ENCODE data around the gene LOXL3.
"Not testable (repeated sequence)": the region's sequence is repeated elsewhere in the genome, so short reads cannot be mapped to it uniquely, and the experiment has no call there.

The LOXL3 gene

GRCh38 chr2:74573747-74574562 lies 20.2 kb upstream of the LOXL3 start:
- no peak for DNase-seq

- DNase-seq, result no peak
Observed at GRCh38 chr2:74572178-74572925, 18.6 kb upstream of the LOXL3 start.

GRCh38 chr2:74571058-74571457 lies 17.3 kb upstream of the LOXL3 start:
- no peak for DNase-seq

- DNase-seq, result no peak
Observed at GRCh38 chr2:74569686-74570085, 15.9 kb upstream of the LOXL3 start.

- DNase-seq, result no peak
Observed at GRCh38 chr2:74567881-74568280, 14.1 kb upstream of the LOXL3 start.

- DNase-seq, result no peak
Observed at GRCh38 chr2:74566754-74567085, 13.0 kb upstream of the LOXL3 start.

GRCh38 chr2:74566076-74566753 lies 12.5 kb upstream of the LOXL3 start:
- DNase-seq, result no peak

- no peak for DNase-seq
Observed at GRCh38 chr2:74564222-74564621, 10.5 kb upstream of the LOXL3 start.

GRCh38 chr2:74562126-74562775 lies 8.5 kb upstream of the LOXL3 start:
- DNase-seq, result no peak

GRCh38 chr2:74561022-74561421 lies 7.3 kb upstream of the LOXL3 start:
- not testable (repeated sequence) for DNase-seq

- no peak for DNase-seq
Observed at GRCh38 chr2:74560591-74560990, 6.8 kb upstream of the LOXL3 start.

- DNase-seq, result no peak
Observed at GRCh38 chr2:74559912-74560311, 6.2 kb upstream of the LOXL3 start.

- no peak for DNase-seq
Observed at GRCh38 chr2:74558284-74559230, 4.8 kb upstream of the LOXL3 start.

- no peak for DNase-seq
Observed at GRCh38 chr2:74556831-74557370, 3.2 kb upstream of the LOXL3 start.

GRCh38 chr2:74556159-74556558 lies 2.4 kb upstream of the LOXL3 start:
- no peak for DNase-seq

GRCh38 chr2:74555610-74556103 lies 1.9 kb upstream of the LOXL3 start:
- DNase-seq, result no peak

- DNase-seq, result no peak
Observed at GRCh38 chr2:74554820-74555531, 1.2 kb upstream of the LOXL3 start.

GRCh38 chr2:74552914-74553811 lies 579 bp downstream of the LOXL3 start:
- no peak for DNase-seq

GRCh38 chr2:74551942-74552913 lies 1.5 kb downstream of the LOXL3 start:
- no peak for DNase-seq

All from cortex of kidney (tissue), 1 donor.